GM12878 (cell line): ENCODE results near the gene UBB. TPM values are rescaled to one million over a fixed set of nuclear protein-coding genes. Genes with fewer than 3 reads are reported as not detected.

Experiments
- ATAC-seq: fragments of 200-7000 bp; cut with Tn5 transposase; 3 replicates; pipeline ENCODE4 v1.9.1; 2020; ENCODE audit warnings: mild to moderate bottlenecking, moderate library complexity
- BruUV-seq: library from RNA; stranded (reverse); fragments of 400-500 nt; replicated peaks from 2 replicates; lab custom pipeline; 2021; lab: Mats Ljungman, UMichigan
- CTCF ChIA-PET: fragments of 300-600 bp; sonication (Branson Sonifier 250); formaldehyde crosslinking; extraction: SDS; loops from one replicate; lab custom pipeline; 2021; ENCODE audit warnings: inconsistent platforms; lab: Yijun Ruan, JAX
- POLR2A ChIA-PET: fragments of 350-600 bp; formaldehyde crosslinking; extraction: SDS; loops from one replicate; lab custom pipeline; 2021; ENCODE audit warnings: inconsistent platforms; lab: Charles Lee
- RAD21 ChIA-PET: fragments of 300-600 bp; sonication (Branson Sonifier 250); formaldehyde crosslinking; loops from one replicate; lab custom pipeline; 2023; ENCODE audit warnings: antibody characterized with exemption; ENCODE audit not compliant: unreplicated experiment; lab: Charles Lee
- SMC1A ChIA-PET: fragments of 300-600 bp; sonication (Branson Sonifier 250); formaldehyde crosslinking; loops from one replicate; lab custom pipeline; 2023; ENCODE audit not compliant: unreplicated experiment, uncharacterized antibody; lab: Charles Lee
- DNase-seq: peaks from one replicate; pipeline ENCODE4 v3.0.0-alpha.2; 2011; ENCODE audit warnings: low read depth, low spot score
- FAIRE-seq: peaks from 3 replicates; lab custom pipeline; 2011; peaks lifted over from hg19 to GRCh38; lab: Jason Lieb, UNC
- H2AFZ ChIP-seq: 2 replicates; pipeline ENCODE4 v1.6.0; 2011; ENCODE audit warnings: low read depth, low read length, control low read depth; ENCODE audit not compliant: control insufficient read depth
- H3K27ac ChIP-seq: 2 replicates; pipeline ENCODE4 v1.5.1; 2011; ENCODE audit warnings: control low read depth; ENCODE audit not compliant: control insufficient read depth, insufficient read depth
- H3K27me3 ChIP-seq, 2 experiments: replicated peaks in 1 of 2; 2 replicates each; pipeline versions ENCODE4 v1.6.0 to v1.6.1; 2011; ENCODE audit warnings: low read length in 1 of 2; ENCODE audit not compliant: control insufficient read depth in 2 of 2, insufficient read depth in 2 of 2
- H3K36me3 ChIP-seq, 2 experiments: 2 replicates each; pipeline ENCODE4 v1.5.1; 2011; ENCODE audit warnings: low read length in 1 of 2; ENCODE audit not compliant: control insufficient read depth in 2 of 2, insufficient read depth in 2 of 2
- H3K4me1 ChIP-seq: 2 replicates; pipeline ENCODE4 v1.6.1; 2011; ENCODE audit warnings: mild to moderate bottlenecking, low read length, moderate library complexity, mixed read lengths; ENCODE audit not compliant: control insufficient read depth, insufficient read depth
- H3K4me2 ChIP-seq: 2 replicates; pipeline ENCODE4 v1.6.0; 2011; ENCODE audit warnings: control low read depth; ENCODE audit not compliant: control insufficient read depth, insufficient read depth
- H3K4me3 ChIP-seq: fragments of 200-600 bp; sonication (generic); 2 replicates; pipeline ENCODE4 v1.5.1; 2016
- H3K79me2 ChIP-seq: 2 replicates; pipeline ENCODE4 v1.6.0; 2011; ENCODE audit warnings: low read length; ENCODE audit not compliant: control insufficient read depth, insufficient read depth
- H3K9ac ChIP-seq: 2 replicates; pipeline ENCODE4 v1.8.0; 2011; ENCODE audit warnings: low read length, control low read depth, mixed read lengths; ENCODE audit not compliant: control insufficient read depth, insufficient read depth
- H3K9me3 ChIP-seq: replicated peaks from 3 replicates; pipeline ENCODE4 v1.5.1; 2011; ENCODE audit warnings: mild to moderate bottlenecking, low read length; ENCODE audit not compliant: control insufficient read depth, insufficient read depth
- H4K20me1 ChIP-seq: 2 replicates; pipeline ENCODE4 v1.6.0; 2011; ENCODE audit not compliant: control insufficient read depth, insufficient read depth
- BCL11A ChIP-seq: IDR thresholded peaks from 2 replicates; pipeline ENCODE4 v1.6.1; 2011; ENCODE audit warnings: low read depth, low read length
- CEBPZ ChIP-seq: fragments of 150-350 bp; IDR thresholded peaks from 2 replicates; pipeline ENCODE4 v1.6.1; 2016; ENCODE audit warnings: low read depth, low read length
- EP300 ChIP-seq, 2 experiments: fragments of 150-350 bp in 1 of 2; IDR thresholded peaks; 2 replicates each; pipeline ENCODE4 v1.6.1; 2011 to 2012; ENCODE audit warnings: low read depth in 2 of 2, low read length in 2 of 2, borderline replicate concordance in 1 of 2, improper control_type of control experiment in 1 of 2, inconsistent platforms in 1 of 2; ENCODE audit not compliant: control insufficient read depth in 1 of 2
- IKZF1 ChIP-seq: fragments of 450-650 bp; conservative IDR thresholded peaks from 2 replicates; pipeline ENCODE4 v1.6.1; 2017; ENCODE audit warnings: antibody characterized with exemption, mild to moderate bottlenecking
- MTA2 ChIP-seq: fragments of 450-650 bp; IDR thresholded peaks from 2 replicates; pipeline ENCODE4 v1.6.1; 2016; ENCODE audit warnings: low read depth, mild to moderate bottlenecking, moderate library complexity
- NBN ChIP-seq: fragments of 450-650 bp; IDR thresholded peaks from 2 replicates; pipeline ENCODE4 v1.6.1; 2016
- PAX8 ChIP-seq: fragments of 450-650 bp; IDR thresholded peaks from 2 replicates; pipeline ENCODE4 v1.6.1; 2017; ENCODE audit warnings: mild to moderate bottlenecking, moderate library complexity
- TCF12 ChIP-seq: IDR thresholded peaks from 2 replicates; pipeline ENCODE4 v1.6.1; 2011; ENCODE audit warnings: low read depth, mild to moderate bottlenecking, low read length
- YY1 ChIP-seq: IDR thresholded peaks from 2 replicates; pipeline ENCODE4 v1.6.1; 2011; ENCODE audit warnings: low read depth, mild to moderate bottlenecking, low read length
- ZNF274 ChIP-seq: IDR thresholded peaks from one replicate; pipeline ENCODE4 v1.8.0; 2011; ENCODE audit not compliant: insufficient read length, insufficient read depth
- WGBS: methylation state at CpG from one replicate; pipeline ENCODE4 v1.1.6; 2016; ENCODE audit warnings: low lambda C conversion rate; ENCODE audit not compliant: insufficient replicate concordance, insufficient coverage; ENCODE audit errors: missing lambda C conversion rate; 5-methylcytosine and 5-hydroxymethylcytosine counted together
- in situ Hi-C: fragments of 300-500 bp; cut with MboI; formaldehyde crosslinking; loops from 9 replicates; pipeline ENCODE4 v1.14.3; 2018; ENCODE audit warnings: mixed read lengths
- intact Hi-C: fragments of 100-400 bp; cut with micrococcal nuclease; formaldehyde crosslinking; loops from one replicate; pipeline ENCODE4 v1.14.2; 2022; ENCODE audit not compliant: unreplicated experiment
- polyA plus RNA-seq, 11 experiments: library from polyadenylated mRNA; depleted of rRNA in 4 of 11; unstranded in 6 of 11; stranded (reverse) in 5 of 11; fragments of >200 nt; fragmentation: Nextera tagmentation in 4 of 11; fragmentation: Illumina TruSeq in 1 of 11; extraction: Ambion mirVana in 4 of 11; extraction: Trizol in 1 of 11; gene quantifications; 1 replicate in 1 of 11; 2 replicates in 10 of 11; pipeline versions ENCODE4 v1.2.1 to v1.2.3, GENCODE V29; 2011 to 2016; ENCODE audit warnings: inconsistent platforms in 2 of 11, missing spikeins in 2 of 11, low read depth in 1 of 11
- total RNA-seq, 4 experiments: library from RNA; depleted of rRNA in 3 of 4; stranded (reverse); fragments of >200 nt in 3 of 4; fragmentation: Illumina TruSeq in 1 of 4; extraction: Trizol in 1 of 4; gene quantifications; 2 replicates each; pipeline versions ENCODE4 v1.2.1 to v1.2.3, GENCODE V29; 2013 to 2021
- TF ChIP-seq, protein P1 (sequence below): fragments of 450-650 bp; conservative IDR thresholded peaks from 2 replicates; pipeline ENCODE4 v1.6.1; 2017; ENCODE audit warnings: mild to moderate bottlenecking, moderate library complexity
- TF ChIP-seq, protein P2 (sequence below): fragments of 450-650 bp; IDR thresholded peaks from 2 replicates; pipeline ENCODE4 v1.6.1; 2017; ENCODE audit warnings: antibody characterized with exemption, mild to moderate bottlenecking, moderate library complexity

The UBB gene
- total and polyA plus RNA-seq, 10 of the 15 experiments (the other 5 are each of a cell fraction or from before 2014, with no cell fraction given), result 1,133 to 4,246 (median 2,099) TPM

DNA sequence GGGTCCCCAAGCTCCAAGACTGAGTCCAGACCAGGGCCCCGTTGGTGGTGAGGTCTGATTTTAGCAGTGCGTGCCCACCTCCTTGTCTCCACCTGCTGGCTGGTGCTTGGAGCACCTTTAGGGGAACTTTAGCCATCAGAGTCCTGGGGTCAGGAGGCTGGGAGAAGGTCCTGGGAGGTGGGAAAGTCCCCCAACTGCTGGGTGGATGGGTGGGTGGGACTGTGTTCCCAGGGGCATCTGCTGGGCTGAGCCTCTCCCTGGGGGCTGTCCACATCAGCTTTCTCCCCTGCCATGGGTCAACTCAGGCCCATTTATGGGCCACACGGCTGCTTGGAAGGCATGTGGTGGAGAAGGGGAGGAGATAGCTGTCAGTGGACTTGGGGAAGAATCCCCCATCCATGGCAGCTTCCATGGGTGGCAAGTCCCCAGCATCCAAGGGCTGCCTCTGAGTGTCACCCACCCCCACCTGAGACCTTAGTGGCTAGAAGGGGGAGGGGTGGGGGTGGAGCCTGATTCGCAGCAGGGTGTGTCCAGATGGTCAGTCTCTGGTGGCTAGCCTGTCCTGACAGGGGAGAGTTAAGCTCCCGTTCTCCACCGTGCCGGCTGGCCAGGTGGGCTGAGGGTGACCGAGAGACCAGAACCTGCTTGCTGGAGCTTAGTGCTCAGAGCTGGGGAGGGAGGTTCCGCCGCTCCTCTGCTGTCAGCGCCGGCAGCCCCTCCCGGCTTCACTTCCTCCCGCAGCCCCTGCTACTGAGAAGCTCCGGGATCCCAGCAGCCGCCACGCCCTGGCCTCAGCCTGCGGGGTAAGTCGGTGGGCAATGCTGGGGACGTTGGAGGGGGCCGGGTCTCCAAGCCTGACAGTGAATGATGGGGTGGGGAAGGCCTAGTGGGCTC lies 34.4 kb downstream of the UBB start, which contains the start of gene TRPV2 (continued):
- TF ChIP-seq BCL11A (0 out of 2 replicates have a peak, but pooled peaks have one; percentile 11), EP300 (IDR thresholded peaks at IDR 0.05; ENCODE audit: borderline replicate concordance in 1 of 2, control insufficient read depth in 1 of 2, low read depth in 2 of 2, low read length in 2 of 2) (no peak), NBN (peak; percentile 72), YY1 (peak; percentile 64; the same call in 1 of the 2 replicates), TCF12 (0 out of 2 replicates have a peak, but pooled peaks have one; percentile 24)
- TF ChIP-seq, protein P1, sequence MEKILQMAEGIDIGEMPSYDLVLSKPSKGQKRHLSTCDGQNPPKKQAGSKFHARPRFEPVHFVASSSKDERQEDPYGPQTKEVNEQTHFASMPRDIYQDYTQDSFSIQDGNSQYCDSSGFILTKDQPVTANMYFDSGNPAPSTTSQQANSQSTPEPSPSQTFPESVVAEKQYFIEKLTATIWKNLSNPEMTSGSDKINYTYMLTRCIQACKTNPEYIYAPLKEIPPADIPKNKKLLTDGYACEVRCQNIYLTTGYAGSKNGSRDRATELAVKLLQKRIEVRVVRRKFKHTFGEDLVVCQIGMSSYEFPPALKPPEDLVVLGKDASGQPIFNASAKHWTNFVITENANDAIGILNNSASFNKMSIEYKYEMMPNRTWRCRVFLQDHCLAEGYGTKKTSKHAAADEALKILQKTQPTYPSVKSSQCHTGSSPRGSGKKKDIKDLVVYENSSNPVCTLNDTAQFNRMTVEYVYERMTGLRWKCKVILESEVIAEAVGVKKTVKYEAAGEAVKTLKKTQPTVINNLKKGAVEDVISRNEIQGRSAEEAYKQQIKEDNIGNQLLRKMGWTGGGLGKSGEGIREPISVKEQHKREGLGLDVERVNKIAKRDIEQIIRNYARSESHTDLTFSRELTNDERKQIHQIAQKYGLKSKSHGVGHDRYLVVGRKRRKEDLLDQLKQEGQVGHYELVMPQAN, result 0 out of 2 replicates have a peak, but pooled peaks have one; percentile 43
- TF ChIP-seq, all 136 proteins: peak for 42

DNA sequence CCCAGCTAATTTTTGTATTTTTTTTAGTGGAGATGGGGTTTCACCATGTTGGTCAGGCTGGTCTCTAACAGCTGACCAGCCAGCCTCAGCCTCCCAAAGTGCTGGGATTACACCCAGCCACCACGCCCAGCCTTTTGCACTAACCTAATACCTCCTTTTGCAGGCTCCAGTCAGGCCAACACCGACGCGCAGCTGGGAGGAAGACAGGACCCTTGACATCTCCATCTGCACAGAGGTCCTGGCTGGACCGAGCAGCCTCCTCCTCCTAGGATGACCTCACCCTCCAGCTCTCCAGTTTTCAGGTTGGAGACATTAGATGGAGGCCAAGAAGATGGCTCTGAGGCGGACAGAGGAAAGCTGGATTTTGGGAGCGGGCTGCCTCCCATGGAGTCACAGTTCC lies 36.5 kb downstream of the UBB start:
- Histone ChIP-seq H3K9ac (no peak overlapping the region), H3K4me1 (peaks cover 46% of the 10 kb centered on the region), H3K27ac (peak overlapping the region; percentile 91; the same call in 1 of the 2 replicates), H3K27me3 (no peaks in the 10 kb centered on the region), H3K36me3 (peaks cover 10 to 11% of the 10 kb centered on the region in 2 experiments), H3K79me2 (peaks cover 58% of the 10 kb centered on the region), H3K4me2 (peak overlapping the region; percentile 92), H3K9me3 (no peaks in the 10 kb centered on the region), H4K20me1 (no peaks in the 10 kb centered on the region), H2AFZ (no peak overlapping the region), H3K4me3 (peak overlapping the region; percentile 95)
- FAIRE-seq (no peak), ATAC-seq (no peak), DNase-seq (no peak)
- in situ Hi-C loops (loop anchor here (5.0 to 10.0 kb wide), 2 partner anchors 35 to 567 kb away; partner anchors contain the start of gene UBB), intact Hi-C loops (loop anchor here (10.0 kb wide), 1 partner anchor 203 kb away; the partner anchor contains the start of genes NCOR1 and PIGL)
- ChIA-PET CTCF (interaction anchor here (0.6 to 7.4 kb wide), 7 partner anchors 11 to 104 kb away, joined by 4 to 127 read pairs (median 53); partner anchors contain the start of gene UBB), SMC1A (interaction anchor here (0.8 to 5.4 kb wide), 10 partner anchors 8 to 128 kb away, joined by 3 to 41 read pairs (median 5); partner anchors contain the start of gene UBB), RAD21 (interaction anchor here (0.7 to 6.8 kb wide), 7 partner anchors 9 to 201 kb away, joined by 3 to 82 read pairs (median 17); partner anchors contain the start of gene PIGL), POLR2A (interaction anchor here (0.6 to 6.7 kb wide), 8 partner anchors 9 to 230 kb away, joined by 3 to 54 read pairs (median 12); partner anchors contain the start of gene UBB)
- WGBS, result 81% methylated on average over 7 of the region's 7 CpGs
- no TSS peak for BruUV-seq
- no peak for TF ChIP-seq CEBPZ
- TF ChIP-seq, protein P2, sequence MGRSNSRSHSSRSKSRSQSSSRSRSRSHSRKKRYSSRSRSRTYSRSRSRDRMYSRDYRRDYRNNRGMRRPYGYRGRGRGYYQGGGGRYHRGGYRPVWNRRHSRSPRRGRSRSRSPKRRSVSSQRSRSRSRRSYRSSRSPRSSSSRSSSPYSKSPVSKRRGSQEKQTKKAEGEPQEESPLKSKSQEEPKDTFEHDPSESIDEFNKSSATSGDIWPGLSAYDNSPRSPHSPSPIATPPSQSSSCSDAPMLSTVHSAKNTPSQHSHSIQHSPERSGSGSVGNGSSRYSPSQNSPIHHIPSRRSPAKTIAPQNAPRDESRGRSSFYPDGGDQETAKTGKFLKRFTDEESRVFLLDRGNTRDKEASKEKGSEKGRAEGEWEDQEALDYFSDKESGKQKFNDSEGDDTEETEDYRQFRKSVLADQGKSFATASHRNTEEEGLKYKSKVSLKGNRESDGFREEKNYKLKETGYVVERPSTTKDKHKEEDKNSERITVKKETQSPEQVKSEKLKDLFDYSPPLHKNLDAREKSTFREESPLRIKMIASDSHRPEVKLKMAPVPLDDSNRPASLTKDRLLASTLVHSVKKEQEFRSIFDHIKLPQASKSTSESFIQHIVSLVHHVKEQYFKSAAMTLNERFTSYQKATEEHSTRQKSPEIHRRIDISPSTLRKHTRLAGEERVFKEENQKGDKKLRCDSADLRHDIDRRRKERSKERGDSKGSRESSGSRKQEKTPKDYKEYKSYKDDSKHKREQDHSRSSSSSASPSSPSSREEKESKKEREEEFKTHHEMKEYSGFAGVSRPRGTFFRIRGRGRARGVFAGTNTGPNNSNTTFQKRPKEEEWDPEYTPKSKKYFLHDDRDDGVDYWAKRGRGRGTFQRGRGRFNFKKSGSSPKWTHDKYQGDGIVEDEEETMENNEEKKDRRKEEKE, result no peak
- TF ChIP-seq MTA2, result no peak
- TF ChIP-seq PAX8, result no peak
- TF ChIP-seq IKZF1, result no peak
- TF ChIP-seq ZNF274, result no peak
